ENCODE results near the gene SMIM30. TPM values are rescaled to one million over a fixed set of nuclear protein-coding genes. Genes with fewer than 3 reads are reported as not detected.

Gene SMIM30
- total RNA-seq, 1 experiment from 2014 or later, result 55.8 TPM

- TF ChIP-seq ELF1 (IDR thresholded peaks at IDR 0.05; ENCODE audit: borderline replicate concordance, low read depth) (no peak), POLR2A (IDR thresholded peaks at IDR 0.05; ENCODE audit: borderline replicate concordance, extremely low read depth, insufficient read depth, insufficient read length) (no peak), TCF7L2 (IDR thresholded peaks at IDR 0.05; ENCODE audit: borderline replicate concordance, extremely low read depth, insufficient read depth, insufficient read length) (no peak), EZH2phosphoT487 (IDR thresholded peaks at IDR 0.05; ENCODE audit: borderline replicate concordance) (no peak), YY1 (IDR thresholded peaks at IDR 0.05; ENCODE audit: extremely low read depth, insufficient replicate concordance, low read depth, low read length) (no peak), EGR1 (IDR thresholded peaks at IDR 0.05; ENCODE audit: low read depth) (no peak), ZNF274 (IDR thresholded peaks at IDR 0.05; ENCODE audit: low read depth, low read length) (no peak), SIN3A (IDR thresholded peaks at IDR 0.05; ENCODE audit: low read depth) (no peak), EZH2 (IDR thresholded peaks at IDR 0.05) (no peak), CBX3 (IDR thresholded peaks at IDR 0.05; ENCODE audit: low read depth) (no peak), POLR2AphosphoS5 (IDR thresholded peaks at IDR 0.05; ENCODE audit: low read depth, low read length) (no peak), SP1 (IDR thresholded peaks at IDR 0.05; ENCODE audit: low read depth) (no peak)
- TF ChIP-seq, protein P1, sequence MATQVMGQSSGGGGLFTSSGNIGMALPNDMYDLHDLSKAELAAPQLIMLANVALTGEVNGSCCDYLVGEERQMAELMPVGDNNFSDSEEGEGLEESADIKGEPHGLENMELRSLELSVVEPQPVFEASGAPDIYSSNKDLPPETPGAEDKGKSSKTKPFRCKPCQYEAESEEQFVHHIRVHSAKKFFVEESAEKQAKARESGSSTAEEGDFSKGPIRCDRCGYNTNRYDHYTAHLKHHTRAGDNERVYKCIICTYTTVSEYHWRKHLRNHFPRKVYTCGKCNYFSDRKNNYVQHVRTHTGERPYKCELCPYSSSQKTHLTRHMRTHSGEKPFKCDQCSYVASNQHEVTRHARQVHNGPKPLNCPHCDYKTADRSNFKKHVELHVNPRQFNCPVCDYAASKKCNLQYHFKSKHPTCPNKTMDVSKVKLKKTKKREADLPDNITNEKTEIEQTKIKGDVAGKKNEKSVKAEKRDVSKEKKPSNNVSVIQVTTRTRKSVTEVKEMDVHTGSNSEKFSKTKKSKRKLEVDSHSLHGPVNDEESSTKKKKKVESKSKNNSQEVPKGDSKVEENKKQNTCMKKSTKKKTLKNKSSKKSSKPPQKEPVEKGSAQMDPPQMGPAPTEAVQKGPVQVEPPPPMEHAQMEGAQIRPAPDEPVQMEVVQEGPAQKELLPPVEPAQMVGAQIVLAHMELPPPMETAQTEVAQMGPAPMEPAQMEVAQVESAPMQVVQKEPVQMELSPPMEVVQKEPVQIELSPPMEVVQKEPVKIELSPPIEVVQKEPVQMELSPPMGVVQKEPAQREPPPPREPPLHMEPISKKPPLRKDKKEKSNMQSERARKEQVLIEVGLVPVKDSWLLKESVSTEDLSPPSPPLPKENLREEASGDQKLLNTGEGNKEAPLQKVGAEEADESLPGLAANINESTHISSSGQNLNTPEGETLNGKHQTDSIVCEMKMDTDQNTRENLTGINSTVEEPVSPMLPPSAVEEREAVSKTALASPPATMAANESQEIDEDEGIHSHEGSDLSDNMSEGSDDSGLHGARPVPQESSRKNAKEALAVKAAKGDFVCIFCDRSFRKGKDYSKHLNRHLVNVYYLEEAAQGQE (IDR thresholded peaks at IDR 0.05; ENCODE audit: low read depth), result no peak
- no peak for ATAC-seq
These were observed 24.2 kb upstream of the SMIM30 start for GRCh38 chr7:113142385-113143119.

More at GRCh38 chr7:113142385-113143119, 24.2 kb upstream of the SMIM30 start:
- POLR2A ChIA-PET, result no interaction called here
- Histone ChIP-seq H3K27ac (ENCODE audit: low read depth, low read length) (no peak overlapping the region), H3K36me3 (ENCODE audit: control insufficient read depth in 1 of 2, insufficient read depth in 2 of 2, low read length in 2 of 2) (no peaks in the 10 kb centered on the region), H3K9me3 (ENCODE audit: control insufficient read depth in 1 of 2, insufficient read depth in 1 of 2, low read depth in 1 of 2, low read length in 2 of 2) (no peaks in the 10 kb centered on the region), H3K9ac (ENCODE audit: low read length) (no peak overlapping the region), H3K4me1 (ENCODE audit: control insufficient read depth in 1 of 2, insufficient read depth in 2 of 2, low read length in 2 of 2) (no peaks in the 10 kb centered on the region), H2AFZ (ENCODE audit: low read depth, low read length, poor library complexity, severe bottlenecking) (no peak overlapping the region), H3K79me2 (ENCODE audit: insufficient read depth, low read length) (no peaks in the 10 kb centered on the region), H3K9me2 (ENCODE audit: insufficient read depth) (no peaks in the 10 kb centered on the region), H3K27me3 (ENCODE audit: insufficient read depth, low read length) (no peaks in the 10 kb centered on the region), H3K4me2 (ENCODE audit: low read length) (no peak overlapping the region), H4K20me1 (ENCODE audit: insufficient read depth) (no peaks in the 10 kb centered on the region), H3K4me3 (replicated peaks in 1 of 2; ENCODE audit: low read depth in 1 of 2, low read length in 2 of 2) (no peak overlapping the region)
- no TSS peak for BruUV-seq (replicated peaks)
- DNase-seq (ENCODE audit: low read depth, low spot score), result no peak
- CTCF ChIA-PET, result interaction anchor here (1.1 kb wide), 1 partner anchor 17 kb away, joined by 4 read pairs; no protein-coding TSS in a partner anchor
- RAD21 ChIA-PET (ENCODE audit: low non-redundant PET in 1 of 2, low total read pairs in 2 of 2, uncharacterized antibody in 2 of 2, unreplicated experiment in 2 of 2), result no interaction called here
- intact Hi-C loops (cut with micrococcal nuclease), result no loop called here
